ENCODE results near the gene PKHD1.

The PKHD1 gene

GRCh38 chr6:51648236-51648635, 439.2 kb downstream of the PKHD1 start:
- no peak for TF ChIP-seq CTCF (conservative IDR thresholded peaks at IDR 0.05; ENCODE audit: low read depth, low read length)
- no peak overlapping the region for H3K4me3 ChIP-seq (ENCODE audit: low read length)
- no peak for DNase-seq (ENCODE audit: low read depth)

- no peak for TF ChIP-seq CTCF (conservative IDR thresholded peaks at IDR 0.05; ENCODE audit: low read depth, low read length)
- DNase-seq (ENCODE audit: low read depth): no peak
- no peak overlapping the region for H3K4me3 ChIP-seq (ENCODE audit: low read length)
Measured at GRCh38 chr6:51644426-51644825, 443.0 kb downstream of the PKHD1 start.

DNA sequence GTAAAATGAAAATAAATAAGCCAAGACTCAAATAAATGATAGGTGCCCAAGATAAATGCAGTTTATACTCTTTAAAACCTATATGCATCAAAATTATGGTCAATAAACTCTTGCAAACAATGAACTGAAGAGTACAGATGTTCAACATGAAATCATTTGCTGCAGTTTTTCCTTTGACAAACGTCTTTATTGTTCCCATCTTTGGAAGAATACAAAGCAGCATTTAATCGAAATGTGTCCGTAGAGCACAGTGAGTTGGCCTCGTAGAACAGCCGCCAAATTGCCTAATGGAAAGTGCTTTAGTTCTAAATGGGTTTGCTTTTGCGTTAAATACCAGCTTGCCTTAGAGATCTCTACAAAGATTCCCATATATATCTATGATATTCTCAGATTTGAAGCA, 447.4 kb downstream of the PKHD1 start:
- TF ChIP-seq CTCF (conservative IDR thresholded peaks at IDR 0.05; ENCODE audit: low read depth, low read length): no peak
- H3K4me3 ChIP-seq (ENCODE audit: low read length): no peak overlapping the region
- no peak for DNase-seq (ENCODE audit: low read depth)

DNA sequence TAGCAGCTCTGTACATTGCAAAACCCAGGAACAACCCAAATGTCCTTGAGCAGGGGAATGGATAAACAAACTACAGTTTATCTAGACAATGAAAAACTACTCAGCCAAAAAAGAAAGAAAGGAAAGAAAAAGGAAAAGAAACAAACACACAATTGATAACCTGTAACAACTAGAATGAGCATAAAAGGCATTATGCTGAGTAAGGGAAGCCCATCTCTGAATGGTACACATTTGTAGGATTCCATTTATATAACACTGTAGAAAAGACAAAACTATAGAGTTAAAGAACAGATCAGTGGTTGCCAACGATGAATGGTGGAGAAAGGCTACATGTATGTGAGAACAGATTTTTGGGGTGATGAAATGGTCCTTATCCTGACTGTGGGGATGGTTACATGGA, 454.0 kb downstream of the PKHD1 start:
- no peak overlapping the region for H3K4me3 ChIP-seq (ENCODE audit: low read length)
- no peak for DNase-seq (ENCODE audit: low read depth)
- no peak for TF ChIP-seq CTCF (conservative IDR thresholded peaks at IDR 0.05; ENCODE audit: low read depth, low read length)

DNA sequence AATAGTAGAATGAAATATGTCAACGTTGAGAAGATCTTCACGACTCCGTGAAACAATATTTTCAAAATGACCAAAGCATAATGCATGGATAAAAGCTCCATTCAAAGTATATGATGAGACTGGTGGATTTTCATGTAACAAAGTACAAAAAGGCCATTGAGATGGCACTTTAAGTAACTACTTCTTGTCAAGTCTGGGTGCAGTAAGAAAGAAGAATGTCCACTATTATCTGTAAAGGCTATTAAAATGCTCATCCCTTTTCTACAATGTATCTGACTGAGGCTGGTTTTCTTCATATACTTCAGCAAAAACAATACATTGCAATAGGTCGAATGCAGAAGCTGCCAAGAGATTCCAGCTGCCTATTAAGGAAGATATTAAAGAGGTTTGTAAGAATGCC, 457.4 kb downstream of the PKHD1 start:
- no peak for TF ChIP-seq CTCF (conservative IDR thresholded peaks at IDR 0.05; ENCODE audit: low read depth, low read length)
- no peak for DNase-seq (ENCODE audit: low read depth)
- no peak overlapping the region for H3K4me3 ChIP-seq (ENCODE audit: low read length)

DNA sequence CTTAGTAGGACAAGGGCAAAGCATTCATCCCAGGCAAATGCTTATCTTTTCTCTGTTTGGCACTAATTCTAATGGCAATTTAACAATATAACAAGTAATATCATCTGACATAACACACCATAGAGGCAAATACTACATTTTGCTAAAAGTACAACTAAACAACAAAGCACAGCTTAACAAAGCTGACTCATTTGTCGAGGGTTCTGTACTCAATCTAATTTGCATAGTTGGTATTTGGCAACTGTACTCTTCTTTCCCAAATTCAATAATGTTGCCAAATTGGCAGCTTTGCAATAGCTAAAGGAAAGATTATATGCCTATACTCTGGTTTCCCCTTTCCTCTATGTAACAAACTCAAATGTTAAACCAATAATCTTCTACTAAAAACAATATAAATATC, 461.0 kb downstream of the PKHD1 start:
- no peak overlapping the region for H3K4me3 ChIP-seq (ENCODE audit: low read length)
- TF ChIP-seq CTCF (conservative IDR thresholded peaks at IDR 0.05; ENCODE audit: low read depth, low read length): no peak
- no peak for DNase-seq (ENCODE audit: low read depth)

DNA sequence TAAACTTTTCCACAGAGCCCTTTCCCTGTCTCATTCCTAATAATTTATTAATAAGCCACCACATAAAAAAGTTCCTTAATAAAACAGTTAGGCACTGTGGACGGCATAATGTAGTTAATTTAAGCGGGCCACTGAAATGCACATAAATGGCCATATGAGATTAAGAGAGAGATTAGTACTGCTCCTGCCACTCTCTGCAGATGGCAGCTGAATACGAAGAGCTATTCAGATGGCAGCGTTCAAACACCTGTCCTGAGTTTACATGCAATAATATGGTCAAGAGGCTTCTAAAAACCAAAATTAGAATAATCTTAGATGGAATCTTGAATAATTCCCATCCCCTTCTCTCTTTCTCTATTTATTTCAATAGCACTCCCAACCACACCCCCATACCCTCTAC, 461.8 kb downstream of the PKHD1 start:
- DNase-seq (ENCODE audit: low read depth): no peak
- TF ChIP-seq CTCF (conservative IDR thresholded peaks at IDR 0.05; ENCODE audit: low read depth, low read length): no peak
- no peak overlapping the region for H3K4me3 ChIP-seq (ENCODE audit: low read length)

All from retinal pigment epithelial cell (primary cell).